ENCODE data around the gene C16orf92. TPM values are rescaled to one million over a fixed set of nuclear protein-coding genes. Genes with fewer than 3 reads are reported as not detected.
A peak's percentile ranks its signal among the peaks of the same experiment; 100 is the strongest.

The C16orf92 gene
- total RNA-seq, 1 donor from 2014 or later: not detected

DNA sequence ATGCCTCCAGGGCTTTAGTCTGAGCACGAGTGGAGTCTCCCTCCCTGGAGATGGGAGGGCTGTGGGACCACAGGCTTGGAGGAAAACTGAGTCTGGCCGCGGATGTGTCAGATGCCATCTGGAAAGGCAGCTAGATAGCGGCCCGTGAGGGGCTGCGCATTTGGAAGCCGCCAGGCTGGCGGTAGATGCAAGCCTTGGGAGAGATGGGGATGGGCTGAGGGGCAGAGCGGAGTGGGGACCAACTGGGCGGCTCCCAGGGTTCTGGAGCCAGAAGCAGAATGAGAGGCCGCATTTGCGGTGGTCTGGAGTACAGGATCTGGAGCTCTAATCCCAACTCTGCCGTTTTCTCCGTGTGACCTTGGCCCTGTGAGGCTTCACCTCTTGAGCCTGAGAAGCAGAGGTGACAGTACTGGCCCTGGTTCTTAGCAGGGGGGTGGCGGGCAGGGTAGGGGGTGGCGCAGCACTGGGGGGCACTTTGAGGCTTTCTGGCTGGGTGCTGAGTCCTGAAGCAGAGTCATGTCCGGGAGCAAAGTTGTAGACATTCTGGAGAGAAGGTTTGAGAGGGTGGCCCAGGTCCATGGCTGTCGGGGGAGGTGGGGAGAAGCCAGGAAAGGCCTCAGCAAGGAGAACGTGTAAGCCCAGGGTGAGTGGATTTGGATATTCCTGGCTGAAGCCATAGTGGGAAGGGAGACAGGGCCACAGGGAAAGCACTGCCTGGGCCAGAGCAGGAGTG lies 20.2 kb upstream of the C16orf92 start:
- Mint-ChIP-seq H3K27ac (peak overlapping the region; percentile 86), H3K4me3 (peak overlapping the region; percentile 57), H3K9me3 (no peaks in the 10 kb centered on the region), H3K4me1 (no peaks in the 10 kb centered on the region), H3K27me3 (ENCODE audit: insufficient read depth, low read depth) (peaks cover 9% of the 10 kb centered on the region), H3K36me3 (peaks cover 7% of the 10 kb centered on the region)
- Histone ChIP-seq H3K27me3 (no peaks in the 10 kb centered on the region), H3K27ac (no peak overlapping the region), H3K36me3 (no peaks in the 10 kb centered on the region), H3K4me2 (no peak overlapping the region), H2AFZ (replicated peaks) (no peak overlapping the region), H4K20me1 (ENCODE audit: low read depth) (peaks cover 4% of the 10 kb centered on the region), H3K4me3 (no peak overlapping the region), H3K9ac (no peak overlapping the region), H3K79me2 (ENCODE audit: low read depth) (no peaks in the 10 kb centered on the region), H3F3A (ENCODE audit: low read depth) (no peaks in the 10 kb centered on the region), H3K9me3 (ENCODE audit: low read depth) (no peaks in the 10 kb centered on the region), H3K4me1 (no peaks in the 10 kb centered on the region)
- TF ChIP-seq EZH2phosphoT487 (IDR thresholded peaks at IDR 0.05) (no peak), EZH2 (IDR thresholded peaks at IDR 0.05) (no peak)
- TF ChIP-seq, protein P1, sequence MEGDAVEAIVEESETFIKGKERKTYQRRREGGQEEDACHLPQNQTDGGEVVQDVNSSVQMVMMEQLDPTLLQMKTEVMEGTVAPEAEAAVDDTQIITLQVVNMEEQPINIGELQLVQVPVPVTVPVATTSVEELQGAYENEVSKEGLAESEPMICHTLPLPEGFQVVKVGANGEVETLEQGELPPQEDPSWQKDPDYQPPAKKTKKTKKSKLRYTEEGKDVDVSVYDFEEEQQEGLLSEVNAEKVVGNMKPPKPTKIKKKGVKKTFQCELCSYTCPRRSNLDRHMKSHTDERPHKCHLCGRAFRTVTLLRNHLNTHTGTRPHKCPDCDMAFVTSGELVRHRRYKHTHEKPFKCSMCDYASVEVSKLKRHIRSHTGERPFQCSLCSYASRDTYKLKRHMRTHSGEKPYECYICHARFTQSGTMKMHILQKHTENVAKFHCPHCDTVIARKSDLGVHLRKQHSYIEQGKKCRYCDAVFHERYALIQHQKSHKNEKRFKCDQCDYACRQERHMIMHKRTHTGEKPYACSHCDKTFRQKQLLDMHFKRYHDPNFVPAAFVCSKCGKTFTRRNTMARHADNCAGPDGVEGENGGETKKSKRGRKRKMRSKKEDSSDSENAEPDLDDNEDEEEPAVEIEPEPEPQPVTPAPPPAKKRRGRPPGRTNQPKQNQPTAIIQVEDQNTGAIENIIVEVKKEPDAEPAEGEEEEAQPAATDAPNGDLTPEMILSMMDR (IDR thresholded peaks at IDR 0.05): no peak
- no peak for DNase-seq (ENCODE audit: low spot score)

DNA sequence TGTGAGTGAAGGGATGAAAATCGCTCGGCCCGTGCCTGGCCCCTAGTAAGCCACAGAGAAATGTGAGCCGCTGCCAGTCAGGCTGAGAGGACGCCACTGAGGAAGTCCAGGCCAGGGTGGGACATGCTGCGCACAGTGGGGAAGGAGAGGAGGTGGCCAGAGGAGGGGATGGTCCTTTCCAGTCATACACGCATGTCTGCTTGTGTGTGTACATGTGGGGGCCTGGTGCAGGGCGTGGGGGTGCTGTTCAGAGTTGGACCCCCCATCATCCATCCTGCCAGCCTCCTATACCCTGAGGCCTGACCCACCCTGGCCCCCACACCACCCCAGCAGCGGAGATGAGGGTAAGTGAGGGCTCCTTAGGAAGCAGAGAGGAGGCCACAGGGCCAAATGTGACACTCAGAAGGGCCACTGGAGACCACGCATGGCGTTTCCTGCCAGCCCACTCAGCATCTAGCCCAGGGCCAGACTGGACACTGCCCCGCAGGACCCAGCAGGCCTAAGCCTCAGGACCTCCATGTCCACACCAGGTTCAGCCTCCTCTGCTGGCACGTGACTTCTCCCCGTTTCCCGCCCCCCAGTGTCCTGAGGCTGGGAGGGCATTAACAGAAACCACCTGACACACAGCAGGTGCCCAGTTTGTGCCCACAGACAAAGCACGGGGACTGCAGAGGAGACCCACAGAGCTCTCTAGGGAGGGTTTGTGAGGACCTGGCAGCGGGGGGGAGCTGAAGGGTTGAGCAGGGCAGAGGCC lies 19.2 kb upstream of the C16orf92 start:
- Histone ChIP-seq H3F3A (ENCODE audit: low read depth) (no peaks in the 10 kb centered on the region), H2AFZ (replicated peaks) (no peak overlapping the region), H3K9ac (peak overlapping the region; percentile 27), H3K27ac (peak overlapping the region; percentile 46), H3K4me2 (no peak overlapping the region), H3K4me3 (no peak overlapping the region), H3K9me3 (ENCODE audit: low read depth) (no peaks in the 10 kb centered on the region), H3K79me2 (ENCODE audit: low read depth) (no peaks in the 10 kb centered on the region), H4K20me1 (ENCODE audit: low read depth) (peaks cover 4% of the 10 kb centered on the region), H3K27me3 (peaks cover 1% of the 10 kb centered on the region), H3K36me3 (no peaks in the 10 kb centered on the region), H3K4me1 (no peaks in the 10 kb centered on the region)
- DNase-seq (ENCODE audit: low spot score): no peak
- Mint-ChIP-seq H3K36me3 (peaks cover 3% of the 10 kb centered on the region), H3K9me3 (no peaks in the 10 kb centered on the region), H3K4me3 (no peak overlapping the region), H3K27ac (no peak overlapping the region), H3K27me3 (ENCODE audit: insufficient read depth, low read depth) (peaks cover 7% of the 10 kb centered on the region), H3K4me1 (no peaks in the 10 kb centered on the region)
- TF ChIP-seq, protein P1 (IDR thresholded peaks at IDR 0.05): no peak
- TF ChIP-seq EZH2 (IDR thresholded peaks at IDR 0.05): no peak
- no peak for TF ChIP-seq EZH2phosphoT487 (IDR thresholded peaks at IDR 0.05)

DNA sequence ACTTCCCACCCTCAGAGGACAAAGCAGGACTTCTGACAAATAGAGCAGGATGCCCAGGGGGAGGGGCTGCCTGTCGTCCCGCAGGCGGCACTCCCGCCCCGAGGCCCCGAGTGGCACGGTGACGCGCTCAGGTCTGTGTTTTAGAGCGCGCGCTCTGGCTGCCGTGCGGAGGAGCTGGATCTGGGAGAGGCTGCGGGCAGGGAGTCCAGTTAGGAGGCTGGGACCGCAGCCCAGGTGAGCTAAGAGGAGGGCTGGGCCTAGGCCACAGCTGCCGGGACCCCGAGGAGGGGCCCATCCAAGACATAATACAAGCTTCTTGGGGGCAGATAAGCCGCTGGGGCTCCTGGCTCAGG lies 18.6 kb upstream of the C16orf92 start:
- Mint-ChIP-seq H3K27me3 (ENCODE audit: insufficient read depth, low read depth) (peaks cover 7% of the 10 kb centered on the region), H3K27ac (no peak overlapping the region), H3K9me3 (no peaks in the 10 kb centered on the region), H3K36me3 (peaks cover 3% of the 10 kb centered on the region), H3K4me1 (peaks cover 4% of the 10 kb centered on the region), H3K4me3 (no peak overlapping the region)
- Histone ChIP-seq H3K4me3 (no peak overlapping the region), H3K9ac (peak overlapping the region; percentile 27), H3K9me3 (ENCODE audit: low read depth) (no peaks in the 10 kb centered on the region), H3K27me3 (peaks cover 7% of the 10 kb centered on the region), H3K4me2 (no peak overlapping the region), H4K20me1 (ENCODE audit: low read depth) (peaks cover 4% of the 10 kb centered on the region), H2AFZ (replicated peaks) (no peak overlapping the region), H3K36me3 (no peaks in the 10 kb centered on the region), H3K79me2 (ENCODE audit: low read depth) (no peaks in the 10 kb centered on the region), H3K4me1 (no peaks in the 10 kb centered on the region), H3F3A (ENCODE audit: low read depth) (no peaks in the 10 kb centered on the region), H3K27ac (peak overlapping the region; percentile 46)
- no peak for DNase-seq (ENCODE audit: low spot score)
- TF ChIP-seq EZH2 (IDR thresholded peaks at IDR 0.05): no peak
- no peak for TF ChIP-seq EZH2phosphoT487 (IDR thresholded peaks at IDR 0.05)
- TF ChIP-seq, protein P1 (IDR thresholded peaks at IDR 0.05): no peak

Data from neural progenitor cell (in vitro differentiated cells).